Fibroblast of skin of back (primary cell): ENCODE data around the gene MTG2.
A peak's percentile ranks its signal among the peaks of the same experiment; 100 is the strongest.

Source experiments
- DNase-seq: peaks from one replicate; pipeline ENCODE4 v3.0.0-alpha.2; 2013

MTG2 gene

GRCh38 chr20:62236766-62237513 lies 54.1 kb downstream of the MTG2 start:
- no peak for DNase-seq

- no peak for DNase-seq
These were observed 54.6 kb downstream of the MTG2 start for GRCh38 chr20:62237514-62237800.

- peak; percentile 95 for DNase-seq
These were observed 55.2 kb downstream of the MTG2 start, which contains the start of gene OSBPL2 for GRCh38 chr20:62237801-62238568. Gene OSBPL2, plus strand, starts transcription at chr20:62238521. Its CDS starts 17,664 bp downstream, at chr20:62256185.

DNA sequence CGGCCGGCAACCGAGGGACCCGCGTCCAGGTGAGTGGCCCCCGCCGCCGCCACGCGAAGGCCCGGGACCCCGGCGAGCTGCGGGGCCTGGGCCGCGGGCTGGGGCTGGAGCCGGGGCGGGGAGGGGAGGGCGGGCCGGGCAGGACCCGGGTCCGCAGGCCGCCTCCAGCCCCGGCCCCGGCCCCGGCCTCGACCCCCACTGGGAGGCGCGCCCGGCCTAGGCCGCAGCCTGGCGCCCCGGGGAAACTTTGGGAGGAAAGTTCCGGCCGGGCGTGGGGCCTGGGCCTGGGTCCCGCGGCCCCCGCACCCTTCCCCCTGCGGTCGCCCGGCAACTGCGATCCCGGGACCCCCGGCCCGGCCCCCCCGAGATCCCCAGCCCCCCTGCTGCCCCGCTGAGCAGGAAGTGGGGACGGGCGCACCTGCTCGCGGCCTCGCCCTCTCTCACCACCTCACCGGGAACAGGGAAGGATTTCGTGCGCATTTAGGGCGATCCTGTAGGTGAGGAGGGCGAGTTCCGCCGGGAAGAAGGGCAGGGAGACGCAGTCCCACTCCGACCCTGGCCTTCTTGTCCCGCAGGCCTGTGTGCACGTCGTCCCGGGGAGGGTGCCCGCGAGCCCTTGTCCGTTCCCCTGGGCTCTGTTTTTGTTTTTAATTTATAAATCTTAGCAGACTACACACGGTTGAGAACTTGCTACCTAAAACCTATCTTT lies 55.9 kb downstream of the MTG2 start:
- no peak for DNase-seq

GRCh38 chr20:62239278-62239879 lies 56.6 kb downstream of the MTG2 start:
- DNase-seq: no peak

DNA sequence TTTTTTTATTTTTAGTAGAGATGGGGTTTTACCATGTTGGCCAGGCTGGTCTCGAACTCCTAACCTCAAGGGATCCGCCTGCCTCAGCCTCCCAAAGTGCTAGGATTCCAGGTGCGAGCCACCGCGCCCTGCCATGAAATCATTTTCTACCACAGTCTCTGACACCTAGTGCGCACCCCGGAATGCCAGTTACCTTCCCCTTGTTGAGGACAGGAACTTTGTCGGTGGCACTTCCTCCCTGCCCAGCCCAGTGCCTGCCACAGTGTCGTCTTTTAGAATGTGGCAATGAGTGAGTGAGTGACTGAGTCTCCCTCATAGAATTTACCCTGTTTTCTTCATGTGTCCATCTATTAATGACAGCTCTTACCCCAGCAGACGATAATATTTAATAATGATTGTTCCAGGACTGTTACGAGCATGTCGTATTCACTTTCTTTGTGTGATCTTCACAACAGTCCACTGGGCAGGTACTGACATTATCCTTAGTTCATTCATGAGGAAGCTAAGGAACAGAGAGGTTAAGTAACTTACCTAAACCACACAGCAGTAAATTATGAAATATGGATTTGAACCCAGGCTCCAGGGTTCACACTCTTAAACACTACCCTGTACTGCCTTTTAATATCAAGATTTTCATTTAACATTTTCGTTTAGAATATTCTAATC lies 57.3 kb downstream of the MTG2 start:
- no peak for DNase-seq

GRCh38 chr20:62241506-62241905 lies 58.7 kb downstream of the MTG2 start:
- DNase-seq: no peak

- DNase-seq: no peak
These were observed 59.3 kb downstream of the MTG2 start for GRCh38 chr20:62242176-62242575.

DNA sequence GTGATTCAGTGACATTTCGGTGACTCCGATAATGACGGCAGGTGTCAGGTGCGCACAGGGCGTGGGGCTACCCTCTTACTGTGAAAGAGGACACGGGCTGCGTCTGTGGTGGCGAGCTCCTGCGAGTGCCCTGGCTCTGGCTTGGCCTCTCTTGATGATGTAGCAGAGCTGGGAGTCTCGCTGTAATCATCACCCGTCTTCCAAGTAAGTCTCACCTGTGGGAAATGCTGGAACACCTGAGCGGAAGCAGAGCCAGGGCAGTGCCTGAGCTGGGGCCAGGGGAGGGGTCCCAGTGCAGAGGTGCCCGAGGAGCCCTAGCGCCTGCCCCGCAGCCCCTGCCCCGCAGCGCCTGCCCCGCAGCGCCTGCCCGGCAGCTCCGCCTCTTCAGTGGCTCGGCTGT lies 60.3 kb downstream of the MTG2 start:
- no peak for DNase-seq

GRCh38 chr20:62243906-62244515 lies 61.2 kb downstream of the MTG2 start:
- no peak for DNase-seq

DNA sequence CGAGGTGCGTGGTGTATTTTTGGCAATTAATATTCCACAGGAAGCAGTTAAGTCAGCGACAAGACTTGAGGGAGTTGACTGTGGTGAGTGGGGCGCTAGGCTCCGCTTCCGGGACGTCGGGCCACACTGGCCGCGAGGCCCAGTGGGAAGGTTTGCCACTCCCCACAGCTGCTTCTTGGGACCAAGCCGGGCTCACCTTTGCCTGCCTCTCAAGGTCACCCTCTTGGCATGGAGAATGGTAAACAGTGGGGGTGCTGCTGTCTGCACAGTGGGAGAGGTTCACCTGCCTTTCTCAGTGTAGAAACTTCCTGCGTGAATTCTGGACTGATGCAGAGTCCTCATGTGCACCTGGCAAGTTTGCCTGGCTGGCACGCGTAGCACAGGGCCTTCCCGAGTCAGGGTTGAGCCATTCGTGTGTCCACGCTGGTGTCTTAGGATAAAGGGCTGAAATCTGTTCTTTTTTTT lies 61.8 kb downstream of the MTG2 start:
- DNase-seq: no peak

GRCh38 chr20:62245911-62246280 lies 63.1 kb downstream of the MTG2 start:
- no peak for DNase-seq

DNA sequence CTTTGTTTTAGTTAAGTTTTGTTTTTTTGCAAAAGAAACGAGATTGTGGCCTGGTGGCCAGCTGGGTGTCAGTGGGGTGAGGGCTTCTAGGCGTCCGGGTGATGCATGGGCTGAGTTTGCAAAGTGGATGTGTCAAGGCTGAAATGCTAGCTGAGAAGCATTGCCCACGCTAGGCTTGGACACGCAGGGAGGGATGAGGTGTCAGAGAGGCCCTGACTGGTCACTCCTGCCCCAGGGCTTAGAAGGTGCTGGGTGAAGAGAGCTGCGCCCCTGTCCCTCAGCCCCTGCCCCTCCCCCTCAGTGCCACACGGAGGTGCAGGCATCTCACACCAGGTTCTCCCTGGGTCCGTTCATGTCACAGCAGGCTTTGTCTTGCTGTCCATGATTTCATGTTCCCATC lies 63.6 kb downstream of the MTG2 start:
- DNase-seq: no peak

- no peak for DNase-seq
These were observed 64.2 kb downstream of the MTG2 start for GRCh38 chr20:62246872-62247652.

- no peak for DNase-seq
These were observed 66.2 kb downstream of the MTG2 start for GRCh38 chr20:62248890-62249560.

DNA sequence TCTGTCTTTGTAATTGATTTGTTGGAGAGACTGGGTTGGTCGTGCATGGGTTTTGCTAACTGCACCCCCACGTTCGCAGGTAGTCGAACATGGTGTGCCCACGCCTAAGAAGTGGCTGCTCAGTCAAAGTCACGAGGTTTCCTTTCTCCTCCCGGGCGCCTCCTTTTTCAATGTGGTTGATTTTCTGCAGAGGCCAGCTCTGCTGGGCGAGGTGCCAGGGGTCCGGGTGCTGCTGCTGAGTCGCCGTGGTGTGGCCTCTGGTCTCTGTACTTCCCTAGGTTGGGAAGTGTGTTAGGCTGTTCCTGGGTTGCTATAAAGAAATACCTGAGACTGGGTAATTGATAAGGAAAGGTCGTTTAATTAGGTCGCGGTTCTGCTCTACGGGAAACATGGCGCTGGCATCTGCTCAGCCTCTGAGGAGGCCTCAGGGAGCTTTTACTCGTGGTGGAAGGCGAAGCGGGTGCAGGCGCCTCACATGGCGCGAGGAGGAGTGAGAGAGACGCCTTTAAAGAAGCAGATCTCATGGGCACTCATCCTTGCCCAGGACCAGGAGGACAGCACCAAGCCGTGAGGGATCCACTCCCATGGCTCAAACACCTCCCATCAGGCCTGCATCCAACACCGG lies 69.6 kb downstream of the MTG2 start:
- DNase-seq: peak; percentile 16
